H1 (cell line): ENCODE measurements around the gene WASF3. TPM values are rescaled to one million over a fixed set of nuclear protein-coding genes. Genes with fewer than 3 reads are reported as not detected.

Experiments used
- CTCF ChIA-PET: fragments of 300-600 bp; sonication (Branson Sonifier 250); formaldehyde crosslinking; loops from one replicate; lab custom pipeline; 2021; ENCODE audit not compliant: partially characterized antibody; lab: Charles Lee
- POLR2A ChIA-PET: fragments of 300-600 bp; sonication (Branson Sonifier 250); formaldehyde crosslinking; loops from one replicate; lab custom pipeline; 2021; ENCODE audit warnings: inconsistent platforms; ENCODE audit not compliant: partially characterized antibody; lab: Charles Lee
- DNase-seq, 2 experiments: peaks; one replicate each; pipeline versions ENCODE4 v3.0.0 to v3.0.0-alpha.2; 2010 to 2022; ENCODE audit warnings: low spot score in 2 of 2, low read depth in 1 of 2, mixed read lengths in 1 of 2
- FAIRE-seq: peaks from 2 replicates; lab custom pipeline; 2011; peaks lifted over from hg19 to GRCh38; lab: Jason Lieb, UNC
- H2AFZ ChIP-seq: 2 replicates; pipeline ENCODE4 v1.8.1; 2012; ENCODE audit warnings: low read length, inconsistent platforms
- H2AK5ac ChIP-seq: 2 replicates; pipeline ENCODE4 v1.6.1; 2013; ENCODE audit warnings: low read depth, low read length
- H2BK120ac ChIP-seq: replicated peaks from 2 replicates; pipeline ENCODE3; 2013; ENCODE audit warnings: low read depth, low read length, inconsistent platforms
- H2BK12ac ChIP-seq: 2 replicates; pipeline ENCODE4 v1.6.1; 2013; ENCODE audit warnings: low read depth, low read length
- H2BK15ac ChIP-seq: 2 replicates; pipeline ENCODE4 v1.6.1; 2013; ENCODE audit warnings: low read length
- H2BK20ac ChIP-seq: 2 replicates; pipeline ENCODE4 v1.6.1; 2013; ENCODE audit warnings: low read length
- H2BK5ac ChIP-seq: 2 replicates; pipeline ENCODE4 v1.6.1; 2013; ENCODE audit warnings: low read depth, low read length
- H3K14ac ChIP-seq: 2 replicates; pipeline ENCODE4 v1.6.1; 2013; ENCODE audit warnings: inconsistent platforms; ENCODE audit not compliant: insufficient read length
- H3K18ac ChIP-seq: 2 replicates; pipeline ENCODE4 v1.6.1; 2013; ENCODE audit warnings: low read length; ENCODE audit errors: extremely low read depth
- H3K23ac ChIP-seq: 2 replicates; pipeline ENCODE4 v1.6.1; 2013; ENCODE audit warnings: inconsistent platforms; ENCODE audit not compliant: insufficient read length
- H3K23me2 ChIP-seq: 2 replicates; pipeline ENCODE4 v1.6.1; 2013; ENCODE audit warnings: low read depth, low read length
- H3K27ac ChIP-seq: 2 replicates; pipeline ENCODE4 v1.6.1; 2011; ENCODE audit warnings: low read depth, low read length, inconsistent platforms
- H3K27me3 ChIP-seq, 4 experiments: replicated peaks in 1 of 4; 1 replicate in 1 of 4; 2 replicates in 3 of 4; pipeline versions ENCODE4 v1.6.1 to v1.8.1; 2011 to 2013; ENCODE audit warnings: low read length in 3 of 4, mild to moderate bottlenecking in 3 of 4, inconsistent platforms in 2 of 4, mixed read lengths in 2 of 4, moderate library complexity in 1 of 4; ENCODE audit not compliant: control insufficient read depth in 3 of 4, insufficient read depth in 3 of 4; ENCODE audit errors: extremely low read depth in 1 of 4
- H3K36me3 ChIP-seq, 4 experiments: 2 replicates each; pipeline versions ENCODE4 v1.6.1 to v1.8.1; 2011 to 2013; ENCODE audit warnings: mild to moderate bottlenecking in 4 of 4, low read length in 3 of 4, moderate library complexity in 2 of 4, control low read depth in 1 of 4, inconsistent platforms in 1 of 4; ENCODE audit not compliant: insufficient read depth in 4 of 4, control insufficient read depth in 2 of 4
- H3K4ac ChIP-seq: replicated peaks from 2 replicates; pipeline ENCODE3; 2013; ENCODE audit warnings: low read length, low read depth, mixed read lengths, inconsistent platforms; ENCODE audit not compliant: insufficient read length
- H3K4me1 ChIP-seq, 4 experiments: replicated peaks in 1 of 4; 1 replicate in 1 of 4; 2 replicates in 3 of 4; pipeline versions ENCODE4 v1.6.1 to v1.8.1; 2011 to 2013; ENCODE audit warnings: low read length in 3 of 4, inconsistent platforms in 2 of 4, mixed read lengths in 1 of 4; ENCODE audit not compliant: insufficient read depth in 4 of 4, control insufficient read depth in 3 of 4
- H3K4me2 ChIP-seq, 2 experiments: 2 replicates each; pipeline versions ENCODE4 v1.6.1 to v1.8.1; 2011 to 2013; ENCODE audit warnings: low read depth in 2 of 2, low read length in 2 of 2, control low read depth in 1 of 2, inconsistent platforms in 1 of 2, mild to moderate bottlenecking in 1 of 2; ENCODE audit not compliant: insufficient read depth in 1 of 2
- H3K4me3 ChIP-seq, 4 experiments: fragments of 200-600, 300-600 bp in 1 of 4; sonication (generic), shearing (Covaris generic), sonication (Bioruptor Twin) in 1 of 4; 2 replicates each; pipeline versions ENCODE4 v1.5.1 to v1.8.1; 2011 to 2016; ENCODE audit warnings: low read length in 4 of 4, low read depth in 3 of 4, control low read depth in 2 of 4, inconsistent platforms in 2 of 4, mild to moderate bottlenecking in 2 of 4, mixed read lengths in 1 of 4, moderate library complexity in 1 of 4; ENCODE audit not compliant: insufficient read depth in 2 of 4; ENCODE audit errors: extremely low read depth in 1 of 4
- H3K56ac ChIP-seq: replicated peaks from 2 replicates; pipeline ENCODE3; 2013; ENCODE audit warnings: low read depth, mild to moderate bottlenecking, mixed read lengths, low read length, inconsistent platforms; ENCODE audit not compliant: insufficient read length
- H3K79me1 ChIP-seq: 2 replicates; pipeline ENCODE4 v1.6.1; 2013; ENCODE audit warnings: low read depth, low read length, control low read depth
- H3K79me2 ChIP-seq, 2 experiments: 2 replicates each; pipeline versions ENCODE4 v1.6.1 to v1.8.1; 2012 to 2013; ENCODE audit warnings: low read length in 2 of 2, mild to moderate bottlenecking in 2 of 2, inconsistent platforms in 1 of 2; ENCODE audit not compliant: insufficient read depth in 2 of 2, control insufficient read depth in 1 of 2
- H3K9ac ChIP-seq, 4 experiments: replicated peaks in 1 of 4; 1 replicate in 1 of 4; 2 replicates in 3 of 4; pipeline versions ENCODE4 v1.6.1 to v1.8.1; 2011 to 2013; ENCODE audit warnings: low read depth in 3 of 4, low read length in 3 of 4, control low read depth in 2 of 4, mild to moderate bottlenecking in 2 of 4, moderate library complexity in 2 of 4, inconsistent platforms in 1 of 4; ENCODE audit errors: extremely low read depth in 1 of 4
- H3K9me3 ChIP-seq, 2 experiments: 2 replicates each; pipeline versions ENCODE4 v1.6.1 to v1.8.1; 2012 to 2013; ENCODE audit warnings: mild to moderate bottlenecking in 2 of 2, moderate library complexity in 2 of 2, control low read depth in 1 of 2, inconsistent platforms in 1 of 2, low read depth in 1 of 2, low read length in 1 of 2, mixed read lengths in 1 of 2; ENCODE audit not compliant: insufficient read depth in 2 of 2
- H4K20me1 ChIP-seq, 2 experiments: replicated peaks in 1 of 2; 2 replicates each; pipeline versions ENCODE3 to v1.8.1; 2011 to 2013; ENCODE audit warnings: inconsistent platforms in 2 of 2, low read length in 2 of 2, mild to moderate bottlenecking in 1 of 2; ENCODE audit not compliant: insufficient read depth in 2 of 2, control insufficient read depth in 1 of 2
- H4K5ac ChIP-seq: 2 replicates; pipeline ENCODE4 v1.6.1; 2013; ENCODE audit warnings: low read length, low read depth, mixed read lengths, inconsistent platforms; ENCODE audit not compliant: insufficient read length
- H4K8ac ChIP-seq: 2 replicates; pipeline ENCODE4 v1.8.0; 2013; ENCODE audit warnings: mild to moderate bottlenecking, moderate library complexity, low read length, inconsistent platforms; ENCODE audit not compliant: insufficient read depth; ENCODE audit errors: extremely low read depth
- H4K91ac ChIP-seq: replicated peaks from 2 replicates; pipeline ENCODE3; 2013; ENCODE audit warnings: low read length, mixed read lengths, inconsistent platforms; ENCODE audit not compliant: insufficient read length
- CBX8 ChIP-seq: fragments of 300-800, 300-1000 bp; sonication (generic); IDR thresholded peaks from 2 replicates; pipeline ENCODE4 v1.7.1; 2016; ENCODE audit warnings: low read depth, low read length, borderline replicate concordance
- CTBP2 ChIP-seq: IDR thresholded peaks from 2 replicates; pipeline ENCODE4 v1.7.0; 2011; ENCODE audit warnings: borderline replicate concordance, mild to moderate bottlenecking, moderate library complexity, mixed read lengths, low read length; ENCODE audit not compliant: insufficient read depth, insufficient read length
- EZH2 ChIP-seq: fragments of 200-600 bp; sonication (generic); IDR thresholded peaks from 2 replicates; pipeline ENCODE4 v1.7.1; 2012; ENCODE audit warnings: low read depth, mild to moderate bottlenecking, moderate library complexity, low read length, inconsistent platforms; ENCODE audit not compliant: severe bottlenecking
- FOSL1 ChIP-seq: IDR thresholded peaks from 2 replicates; pipeline ENCODE4 v1.6.1; 2011; ENCODE audit warnings: mild to moderate bottlenecking, low read depth, low read length, moderate library complexity; ENCODE audit not compliant: insufficient read depth
- HDAC6 ChIP-seq: IDR thresholded peaks from one replicate; pipeline ENCODE4 v1.7.1; 2012; ENCODE audit warnings: low read depth, mild to moderate bottlenecking, inconsistent platforms, low read length, moderate library complexity
- NRF1 ChIP-seq: IDR thresholded peaks from 2 replicates; pipeline ENCODE4 v1.6.1; 2011; ENCODE audit warnings: mild to moderate bottlenecking, low read depth, low read length, improper control_type of control experiment
- PHF8 ChIP-seq: fragments of 200-600 bp; sonication (generic); conservative IDR thresholded peaks from 2 replicates; pipeline ENCODE4 v1.7.1; 2012; ENCODE audit warnings: low read depth, mild to moderate bottlenecking, inconsistent platforms, low read length, moderate library complexity
- POU5F1 ChIP-seq: IDR thresholded peaks from 2 replicates; pipeline ENCODE4 v1.6.1; 2011; ENCODE audit warnings: low read depth, mild to moderate bottlenecking, low read length, moderate library complexity
- RAD21 ChIP-seq, 2 experiments: IDR thresholded peaks in 1 of 2; conservative IDR thresholded peaks in 1 of 2; 2 replicates each; pipeline ENCODE4 v1.6.1; 2011; ENCODE audit warnings: low read depth in 2 of 2, low read length in 2 of 2, improper control_type of control experiment in 1 of 2, inconsistent platforms in 1 of 2, mild to moderate bottlenecking in 1 of 2, moderate library complexity in 1 of 2
- RNF2 ChIP-seq: fragments of 200-900, 300-1000 bp; sonication (generic); IDR thresholded peaks from 2 replicates; pipeline ENCODE4 v1.7.1; 2016; ENCODE audit warnings: borderline replicate concordance, low read depth, mild to moderate bottlenecking, antibody characterized with exemption, low read length; ENCODE audit not compliant: poor library complexity, severe bottlenecking; ENCODE audit errors: missing control alignments
- SIRT6 ChIP-seq: IDR thresholded peaks from one replicate; pipeline ENCODE4 v1.7.1; 2012; ENCODE audit warnings: low read length, inconsistent platforms
- SP2 ChIP-seq: IDR thresholded peaks from 2 replicates; pipeline ENCODE4 v1.6.1; 2012; ENCODE audit warnings: mild to moderate bottlenecking, low read length, inconsistent platforms
- SRF ChIP-seq: IDR thresholded peaks from 2 replicates; pipeline ENCODE4 v1.6.1; 2011; ENCODE audit warnings: mild to moderate bottlenecking, low read depth, low read length, moderate library complexity
- YY1 ChIP-seq: IDR thresholded peaks from 2 replicates; pipeline ENCODE4 v1.6.1; 2011; ENCODE audit warnings: low read depth, mild to moderate bottlenecking, low read length
- WGBS, 2 experiments: shearing (Covaris generic) in 1 of 2; methylation state at CpG; one replicate each; pipeline versions ENCODE4 v1.1.6 to v1.1.7; 2013 to 2015; ENCODE audit warnings: low lambda C conversion rate in 2 of 2, mixed read lengths in 2 of 2, inconsistent platforms in 1 of 2, low coverage in 1 of 2, missing lambda C conversion rate in 1 of 2; ENCODE audit not compliant: insufficient replicate concordance in 2 of 2, insufficient coverage in 1 of 2, insufficient read length in 1 of 2; ENCODE audit errors: extremely low coverage in 1 of 2, missing lambda C conversion rate in 1 of 2; 5-methylcytosine and 5-hydroxymethylcytosine counted together
- polyA plus RNA-seq, 7 experiments: library from polyadenylated mRNA; depleted of rRNA in 3 of 7; stranded (reverse) in 5 of 7; unstranded in 2 of 7; fragments of >200 nt in 5 of 7; fragments of 200-250 nt in 2 of 7; gene quantifications; 1 replicate in 5 of 7; 2 replicates in 1 of 7; 4 replicates in 1 of 7; pipeline versions ENCODE4 v1.2.1 to v1.2.3, GENCODE V29; 2011 to 2013; ENCODE audit warnings: missing spikeins in 2 of 7, mixed read lengths in 2 of 7
- total RNA-seq: library from RNA; stranded (reverse); fragmentation: NEBNext Ultra II Directional; extraction: Animal tissue kit (Norgen Biotek cat#: 25700); gene quantifications from 2 replicates; pipeline ENCODE4 v1.2.1, GENCODE V29; 2021

WASF3 gene
- total and polyA plus RNA-seq, 2 of the 8 experiments (the other 6 are each of a cell fraction or from before 2014, with no cell fraction given) = 18.7 to 39.8 TPM

GRCh38 chr13:26522571-26522970 lies 34.9 kb upstream of the WASF3 start:
- Histone ChIP-seq H3K23me2 (no peaks in the 10 kb centered on the region; the same call in 1 of the 2 replicates), H2BK20ac (no peak overlapping the region), H2BK120ac (no peak overlapping the region), H4K20me1 (no peaks in the 10 kb centered on the region), H3K4ac (no peak overlapping the region), H3K14ac (no peak overlapping the region), H3K79me2 (no peaks in the 10 kb centered on the region), H2BK12ac (no peak overlapping the region), H3K4me1 (peaks cover 0 to 8% (median 7%) of the 10 kb centered on the region in 4 experiments; a peak in 4 of 7 replicates), H2AK5ac (no peak overlapping the region), H3K9me3 (no peaks in the 10 kb centered on the region), H3K36me3 (no peaks in the 10 kb centered on the region), H2AFZ (no peak overlapping the region), H3K4me2 (no peak overlapping the region), H4K5ac (no peak overlapping the region), H3K56ac (no peak overlapping the region), H3K4me3 (no peak overlapping the region), H3K9ac (no peak overlapping the region), H3K79me1 (no peaks in the 10 kb centered on the region; the same call in 1 of the 2 replicates), H4K91ac (no peak overlapping the region), H3K18ac (no peak overlapping the region), H3K27me3 (no peaks in the 10 kb centered on the region), H2BK5ac (no peak overlapping the region), H4K8ac (no peak overlapping the region), H3K23ac (no peak overlapping the region), H2BK15ac (no peak overlapping the region), H3K27ac (no peak overlapping the region)
- FAIRE-seq (no peak), DNase-seq (no peak)
- POLR2A ChIA-PET = no interaction called here
- WGBS, 2 experiments = 93% methylated on average over 5 of the region's 5 CpGs; no CpG with 5 or more reads in 1 of the 2 experiments
- CTCF ChIA-PET = interaction anchor here (1.4 kb wide), 1 partner anchor 24 kb away, joined by 3 read pairs; no protein-coding TSS in a partner anchor
- TF ChIP-seq CTBP2 = no peak
- no peak for TF ChIP-seq PHF8
- TF ChIP-seq RNF2 = no peak
- TF ChIP-seq HDAC6 = no peak
- TF ChIP-seq SRF = no peak
- no peak for TF ChIP-seq SIRT6
- TF ChIP-seq POU5F1 = no peak
- TF ChIP-seq NRF1 = no peak
- no peak for TF ChIP-seq FOSL1
- no peak for TF ChIP-seq EZH2
- TF ChIP-seq YY1 = no peak
- no peak for TF ChIP-seq CBX8
- no peak for TF ChIP-seq RAD21 (IDR thresholded peaks at IDR 0.05 in 1 of 2, conservative IDR thresholded peaks at IDR 0.05 in 1 of 2; ENCODE audit: low read depth in 2 of 2, low read length in 2 of 2)
- TF ChIP-seq SP2 = no peak
